Cardiac muscle cell (in vitro differentiated cells and primary cell): ENCODE data around the gene CEP85L. TPM values are rescaled to one million over a fixed set of nuclear protein-coding genes. Genes with fewer than 3 reads are reported as not detected.

Experiments used
- DNase-seq, 2 donors: peaks; one replicate each; pipeline versions ENCODE4 v3.0.0 to v3.0.0-alpha.2; 2010 to 2017; ENCODE audit warnings: low read depth in 1 of 2, low spot score in 1 of 2
- H3K27ac ChIP-seq: fragments of 200-600 bp; sonication (generic); 2 replicates; pipeline ENCODE4 v1.5.1; 2016
- H3K27me3 ChIP-seq: fragments of 200-600 bp; sonication (generic); 2 replicates; pipeline ENCODE4 v1.6.0; 2016; ENCODE audit warnings: control low read depth
- H3K36me3 ChIP-seq: fragments of 200-600 bp; sonication (generic); 2 replicates; pipeline ENCODE4 v1.5.1; 2016; ENCODE audit warnings: control low read depth
- H3K4me1 ChIP-seq: fragments of 200-600 bp; sonication (generic); 2 replicates; pipeline ENCODE4 v1.8.1; 2017; ENCODE audit warnings: low read depth, mild to moderate bottlenecking, mixed run types
- H3K4me3 ChIP-seq: fragments of 200-600 bp; sonication (generic); 2 replicates; pipeline ENCODE4 v1.5.1; 2016; ENCODE audit warnings: mild to moderate bottlenecking
- H3K9me3 ChIP-seq: fragments of 200-600 bp; sonication (generic); 2 replicates; pipeline ENCODE4 v1.5.1; 2017; ENCODE audit warnings: low read depth, mild to moderate bottlenecking, control low read depth
- CTCF ChIP-seq: IDR thresholded peaks from 2 replicates; pipeline ENCODE4 v1.5.1; 2012; ENCODE audit warnings: low read depth, mild to moderate bottlenecking, low read length
- polyA plus RNA-seq: library from polyadenylated mRNA; unstranded; fragments of >200 nt; fragmentation: Nextera tagmentation; extraction: Ambion mirVana; gene quantifications from 2 replicates; pipeline ENCODE4 v1.2.1, GENCODE V29; 2016
- total RNA-seq: library from RNA; depleted of rRNA; stranded (reverse); fragments of >200 nt; gene quantifications from 2 replicates; pipeline ENCODE4 v1.2.3, GENCODE V29; 2016

The CEP85L gene
- total and polyA plus RNA-seq, 2 experiments from 2014 or later: 7.9 to 20.0 TPM

GRCh38 chr6:118548136-118548535 lies 103.3 kb downstream of the CEP85L start, which contains the start of gene PLN:
Gene PLN (plus strand): TSS chr6:118548296. CDS start chr6:118558922, 10,626 bp downstream.
- peaks cover 20% of the 10 kb centered on the region for H3K4me1 ChIP-seq
- H3K27me3 ChIP-seq: no peaks in the 10 kb centered on the region
- H3K36me3 ChIP-seq: no peaks in the 10 kb centered on the region
- no peaks in the 10 kb centered on the region for H3K9me3 ChIP-seq
- H3K4me3 ChIP-seq: peak within 1 kb of the TSS; percentile 61
- peak in 1 of 2 donors; percentile 83 for DNase-seq
- H3K27ac ChIP-seq: peak within 1 kb of the TSS; percentile 83
- no peak for TF ChIP-seq CTCF

- Histone ChIP-seq H3K27ac (peak overlapping the region; percentile 83), H3K4me1 (peaks cover 15% of the 10 kb centered on the region), H3K36me3 (no peaks in the 10 kb centered on the region), H3K4me3 (peak overlapping the region; percentile 61), H3K27me3 (no peaks in the 10 kb centered on the region), H3K9me3 (no peaks in the 10 kb centered on the region)
- TF ChIP-seq CTCF: no peak
- no peak for DNase-seq
These were observed 104.5 kb downstream of the CEP85L start for GRCh38 chr6:118546880-118547218.

GRCh38 chr6:118546164-118546879 lies 105.1 kb downstream of the CEP85L start:
- H3K4me1 ChIP-seq: peaks cover 18% of the 10 kb centered on the region
- DNase-seq: no peak
- H3K4me3 ChIP-seq: no peak overlapping the region
- TF ChIP-seq CTCF: no peak
- H3K9me3 ChIP-seq: no peaks in the 10 kb centered on the region
- H3K27me3 ChIP-seq: no peaks in the 10 kb centered on the region
- H3K36me3 ChIP-seq: no peaks in the 10 kb centered on the region
- peak overlapping the region; percentile 83 for H3K27ac ChIP-seq

GRCh38 chr6:118544105-118544504 lies 107.3 kb downstream of the CEP85L start:
- Histone ChIP-seq H3K27me3 (no peaks in the 10 kb centered on the region), H3K9me3 (no peaks in the 10 kb centered on the region), H3K4me3 (no peak overlapping the region), H3K4me1 (peaks cover 33% of the 10 kb centered on the region), H3K27ac (no peak overlapping the region), H3K36me3 (no peaks in the 10 kb centered on the region)
- no peak for TF ChIP-seq CTCF
- DNase-seq: no peak

- DNase-seq: peak in 1 of 2 donors; percentile 38
- Histone ChIP-seq H3K27ac (no peak overlapping the region), H3K27me3 (no peaks in the 10 kb centered on the region), H3K4me3 (no peak overlapping the region), H3K4me1 (peaks cover 50% of the 10 kb centered on the region), H3K36me3 (no peaks in the 10 kb centered on the region), H3K9me3 (no peaks in the 10 kb centered on the region)
- TF ChIP-seq CTCF: no peak
These were observed 109.0 kb downstream of the CEP85L start for GRCh38 chr6:118542184-118542952.
